GM21529 (cell line): ENCODE results near the gene FAM20C.
"Not testable (repeated sequence)": the region's sequence is repeated elsewhere in the genome, so short reads cannot be mapped to it uniquely, and the experiment has no call there.

Experiments used
- ATAC-seq: cut with Tn5 transposase; IDR thresholded peaks from one replicate; pipeline ENCODE4 v1.9.1; 2021; ENCODE audit not compliant: unreplicated experiment

Gene FAM20C

GRCh38 chr7:240887-241421, 48.6 kb downstream of the FAM20C start:
- no peak for ATAC-seq

GRCh38 chr7:241513-241912, 49.1 kb downstream of the FAM20C start:
- no peak for ATAC-seq

- not testable (repeated sequence) for ATAC-seq
Observed at GRCh38 chr7:242826-243579, 50.6 kb downstream of the FAM20C start.

GRCh38 chr7:243580-243978, 51.2 kb downstream of the FAM20C start:
- ATAC-seq = not testable (repeated sequence)

GRCh38 chr7:244974-245373, 52.6 kb downstream of the FAM20C start:
- ATAC-seq = no peak

GRCh38 chr7:245574-246295, 53.4 kb downstream of the FAM20C start:
- no peak for ATAC-seq

DNA sequence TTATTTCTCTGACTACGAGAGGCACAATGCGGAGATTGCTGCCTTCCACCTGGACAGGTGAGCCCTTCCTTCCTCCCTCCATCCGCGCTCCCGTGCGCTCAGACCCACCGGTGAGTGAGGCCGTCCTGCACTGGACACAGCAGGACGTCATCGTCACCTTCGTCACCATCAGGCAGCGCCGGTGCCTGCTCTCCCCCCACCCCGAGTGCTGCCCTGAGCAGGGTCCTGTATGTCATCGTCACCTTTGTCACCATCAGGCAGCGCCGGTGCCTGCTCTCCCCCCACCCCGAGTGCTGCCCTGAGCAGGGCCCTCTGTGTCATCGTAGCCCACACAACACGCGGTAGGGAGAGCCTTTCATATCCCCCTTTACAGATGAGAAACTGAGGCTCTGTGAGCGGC, 54.1 kb downstream of the FAM20C start:
- no peak for ATAC-seq

GRCh38 chr7:247181-247580, 54.8 kb downstream of the FAM20C start:
- no peak for ATAC-seq

DNA sequence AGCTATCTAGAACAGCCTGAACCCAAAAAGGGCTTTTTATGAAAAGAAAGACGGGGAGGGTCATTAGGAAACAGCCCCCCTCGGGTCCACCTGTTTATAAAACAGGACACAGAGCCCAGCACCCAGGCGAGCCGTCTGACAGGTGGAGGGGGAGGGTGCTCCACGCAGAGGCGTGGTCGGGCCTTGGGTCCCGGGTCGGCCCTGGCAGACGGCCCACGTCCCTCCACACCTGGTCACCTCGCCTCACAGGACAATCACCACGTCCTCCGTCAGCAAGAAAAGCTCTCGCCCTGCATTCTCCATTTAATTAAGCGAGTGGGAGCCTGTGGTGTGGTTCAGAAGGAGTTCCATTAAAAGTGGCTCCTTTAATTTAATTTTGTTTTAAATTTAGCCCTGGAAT, 55.3 kb downstream of the FAM20C start:
- ATAC-seq = no peak

DNA sequence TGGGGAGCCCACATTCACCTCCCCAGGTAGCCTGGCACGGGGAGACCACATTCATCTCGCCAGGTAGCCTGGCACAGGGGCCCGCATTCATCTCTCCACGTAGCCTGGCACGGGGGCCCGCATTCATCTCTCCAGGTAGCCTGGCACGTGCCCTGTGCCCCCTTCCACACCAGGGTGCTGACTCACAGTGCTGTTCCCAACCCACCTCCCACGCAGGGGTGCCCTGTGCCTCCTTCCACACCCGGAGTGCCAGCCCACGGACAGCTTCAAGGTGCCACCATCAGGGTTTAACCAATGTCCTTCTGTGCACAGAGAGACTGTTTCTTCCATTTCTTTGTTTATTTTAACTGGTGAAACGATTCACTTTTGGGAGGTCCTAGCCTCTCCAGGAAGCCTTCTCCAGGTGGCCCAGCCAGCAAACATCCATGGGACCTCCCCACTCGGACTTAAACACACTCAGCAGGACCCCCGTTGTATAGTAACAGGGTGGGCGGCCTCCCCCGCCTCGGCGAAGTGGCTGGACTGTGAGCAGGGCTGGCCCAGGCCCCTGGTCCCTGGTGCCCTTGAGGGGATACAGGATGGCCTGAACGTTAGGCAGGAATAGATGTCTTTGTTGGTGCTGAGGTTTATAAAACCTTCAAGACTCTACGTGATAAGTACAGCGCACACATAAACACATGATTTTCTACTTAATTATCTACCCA, 56.5 kb downstream of the FAM20C start:
- ATAC-seq = no peak

DNA sequence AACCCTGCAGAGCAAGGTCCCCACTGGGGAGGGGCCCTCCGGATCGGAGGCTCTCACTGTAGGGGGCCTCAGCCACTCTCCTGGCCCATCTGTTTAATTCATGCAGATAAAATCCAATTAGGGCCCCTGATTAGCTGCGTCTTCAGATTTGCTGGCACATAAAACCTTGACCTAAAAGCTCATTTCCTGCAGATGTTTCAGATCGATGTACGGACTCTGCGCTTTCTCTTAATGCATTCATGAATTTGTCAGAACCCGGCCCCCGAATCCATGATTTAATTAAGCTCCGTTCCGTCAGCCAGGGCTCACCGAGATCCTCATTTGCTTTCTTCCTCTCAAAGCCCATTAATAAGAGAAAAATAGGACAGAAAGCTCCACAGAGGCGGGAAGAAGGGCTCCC, 57.6 kb downstream of the FAM20C start:
- ATAC-seq = no peak

DNA sequence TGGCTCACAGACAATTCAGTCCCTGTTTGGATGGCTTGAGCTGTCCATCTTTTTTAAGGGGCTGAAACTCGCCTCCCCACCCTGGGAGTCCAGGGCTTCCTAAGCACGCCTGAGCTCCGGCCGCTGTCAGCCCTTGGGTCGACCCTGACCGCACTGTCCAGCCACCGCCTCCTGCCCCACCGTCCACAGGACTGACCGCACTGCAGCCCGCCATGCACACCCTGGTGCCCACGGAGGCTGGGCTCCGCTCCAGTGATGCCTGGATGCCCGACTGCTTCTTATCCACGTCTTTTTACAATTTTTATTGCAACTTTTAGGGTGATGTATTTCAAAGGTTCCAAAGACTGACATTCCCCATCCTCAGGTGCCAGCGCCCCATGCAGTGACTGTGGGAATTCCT, 58.2 kb downstream of the FAM20C start:
- ATAC-seq = no peak

- ATAC-seq = no peak
Observed at GRCh38 chr7:251005-251404, 58.6 kb downstream of the FAM20C start.

DNA sequence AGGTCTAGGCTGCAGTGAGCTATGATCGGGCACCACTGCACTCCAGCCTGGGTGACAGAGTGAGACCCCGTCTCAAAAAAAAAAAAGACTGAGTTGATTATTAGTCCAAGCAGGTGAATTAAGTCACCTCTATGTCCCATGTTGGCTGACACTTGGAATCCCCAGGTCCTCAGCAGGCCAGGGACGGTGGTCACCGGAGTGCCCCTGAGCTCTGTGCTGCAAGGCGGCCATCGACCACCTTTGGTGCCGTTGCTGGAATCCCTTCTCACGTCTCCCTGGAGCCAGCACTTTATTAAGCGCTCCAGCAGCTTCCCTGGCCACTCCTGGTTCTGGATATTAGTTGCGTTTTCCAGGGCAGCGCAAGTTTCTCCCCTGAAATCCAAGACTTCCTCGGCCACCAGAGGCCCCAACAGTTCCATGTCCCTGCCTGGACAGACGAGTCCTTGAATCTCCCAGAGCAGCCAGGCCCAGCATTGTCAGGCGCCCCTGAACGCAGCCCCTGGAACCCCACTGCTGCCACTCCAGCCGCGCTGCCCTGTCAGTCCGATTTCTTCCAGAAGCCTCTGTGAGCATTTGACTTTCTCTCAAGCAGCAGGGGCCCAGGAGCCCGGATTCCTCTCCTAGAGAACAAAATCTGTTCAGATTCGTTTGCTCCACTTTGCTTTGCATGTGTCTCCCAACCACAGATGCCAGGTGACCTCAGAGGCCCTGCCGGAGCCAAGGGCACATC, 59.2 kb downstream of the FAM20C start:
- ATAC-seq = no peak

DNA sequence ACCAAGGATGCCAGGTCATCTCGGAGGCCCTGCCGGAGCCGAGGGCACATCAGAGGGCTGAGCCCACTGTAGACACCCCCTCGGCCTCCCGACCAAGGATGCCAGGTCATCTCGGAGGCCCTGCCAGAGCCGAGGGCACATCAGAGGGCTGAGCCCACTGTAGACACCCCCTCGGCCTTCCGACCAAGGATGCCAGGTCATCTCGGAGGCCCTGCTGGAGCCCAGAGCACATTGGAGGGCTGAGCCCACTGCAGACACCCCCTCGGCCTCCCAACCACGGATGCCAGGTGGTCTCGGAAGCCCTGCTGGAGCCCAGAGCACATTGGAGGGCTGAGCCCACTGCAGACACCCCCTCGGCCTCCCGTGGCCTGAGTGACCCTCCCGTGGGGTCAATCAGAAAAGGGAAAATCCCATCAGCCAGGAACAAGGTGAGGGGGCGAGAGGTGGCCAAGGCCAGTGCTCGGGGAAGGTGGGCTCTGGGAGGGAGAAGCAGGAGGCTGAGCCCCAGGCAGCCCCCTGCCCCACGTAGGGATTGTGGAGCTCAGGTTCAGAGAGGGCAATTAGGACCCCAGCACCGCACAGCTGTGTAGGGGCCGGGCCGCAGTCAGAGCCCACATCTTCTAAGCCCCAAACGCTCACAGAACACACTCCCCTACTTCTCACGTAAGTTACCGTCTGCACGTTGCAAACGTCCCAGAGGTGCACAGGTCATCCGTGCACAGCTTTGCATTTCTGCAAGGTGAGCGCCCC, 60.0 kb downstream of the FAM20C start:
- ATAC-seq = no peak

- no peak for ATAC-seq
Observed at GRCh38 chr7:252981-253380, 60.6 kb downstream of the FAM20C start.

DNA sequence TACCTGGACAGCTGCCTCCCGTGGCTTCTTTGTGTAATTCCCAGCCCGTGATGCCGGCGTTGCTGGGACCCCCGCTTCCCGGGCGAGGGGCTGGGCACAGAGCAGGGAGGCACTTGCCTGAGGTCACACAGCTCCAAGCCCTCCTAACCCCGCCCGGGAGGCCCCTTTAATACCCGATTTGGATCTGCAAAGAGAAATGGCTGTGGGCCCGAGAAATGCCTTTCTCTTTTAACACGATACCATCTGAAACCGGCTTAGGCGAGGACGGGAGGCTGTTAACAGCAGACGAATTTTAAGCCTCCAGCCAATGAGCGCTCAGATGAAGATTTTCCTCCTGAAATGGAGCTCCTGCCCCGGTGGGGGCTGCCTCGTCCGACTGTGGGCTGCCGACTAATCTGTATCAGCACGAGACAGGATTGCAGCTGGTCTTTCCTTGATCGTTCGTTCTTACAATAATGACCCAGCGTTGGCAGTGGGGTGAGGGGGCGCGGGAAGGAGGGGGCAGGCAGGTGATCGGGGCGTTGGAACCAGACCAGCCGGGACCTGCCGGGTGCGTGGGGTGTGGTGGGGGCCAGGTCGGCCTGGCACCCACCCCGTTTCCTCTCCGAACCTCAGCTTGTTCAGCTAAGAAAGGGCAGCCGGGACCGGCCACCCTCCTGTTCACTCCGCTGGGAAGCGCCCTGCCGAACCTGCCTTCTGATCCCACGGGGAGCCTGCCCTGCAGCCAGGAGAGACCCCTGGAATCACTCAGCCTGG, 61.4 kb downstream of the FAM20C start:
- no peak for ATAC-seq

- ATAC-seq = no peak
Observed at GRCh38 chr7:254337-255037, 62.1 kb downstream of the FAM20C start.

- ATAC-seq = no peak
Observed at GRCh38 chr7:255038-255435, 62.7 kb downstream of the FAM20C start.
